Measurements from ENCODE around the gene SLC2A4RG.

SLC2A4RG gene

DNA sequence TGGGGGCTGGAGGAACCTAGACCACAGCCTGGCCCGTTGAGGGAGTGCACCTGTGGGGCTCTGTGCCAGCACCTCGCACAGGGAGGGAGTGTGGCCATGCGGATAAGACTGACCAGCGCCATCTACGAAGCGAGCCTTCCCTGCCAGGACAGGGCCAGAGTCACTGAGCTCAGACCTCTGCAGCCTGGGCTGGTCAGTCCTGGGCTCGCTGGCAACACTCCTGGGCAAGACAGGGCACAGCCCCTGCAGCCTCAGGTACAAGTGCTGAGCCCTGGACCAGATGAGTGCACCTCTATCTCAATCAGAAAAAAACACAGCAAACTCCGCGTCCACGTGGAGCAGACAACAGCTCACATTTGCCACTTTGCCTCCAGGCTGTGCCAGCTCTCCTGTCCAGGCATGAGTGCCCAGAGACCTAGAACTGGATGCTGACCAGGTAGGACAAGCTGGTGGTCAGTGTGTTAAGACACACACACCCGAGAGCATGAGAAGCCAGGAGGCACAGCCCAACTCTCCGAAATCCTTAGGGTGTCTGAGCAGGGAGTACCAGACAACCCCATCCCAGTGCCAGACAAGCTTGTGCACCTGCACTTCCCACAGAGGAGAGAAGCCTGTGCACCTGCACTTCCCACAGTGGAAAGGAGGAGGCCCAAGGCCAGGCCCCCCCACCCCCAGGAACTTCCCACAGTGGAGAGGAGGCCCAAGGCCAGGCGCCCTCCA, 36.7 kb upstream of the SLC2A4RG start:
- Histone ChIP-seq H3K4me1 (ENCODE audit: insufficient read depth, poor library complexity, severe bottlenecking) (peaks cover 28% of the 10 kb centered on the region), H3K9me3 (ENCODE audit: severe bottlenecking) (no peaks in the 10 kb centered on the region), H3K27me3 (ENCODE audit: insufficient read depth, poor library complexity, severe bottlenecking) (no peaks in the 10 kb centered on the region), H3K27ac (ENCODE audit: poor library complexity, severe bottlenecking) (peak overlapping the region; percentile 96), H3K4me3 (ENCODE audit: severe bottlenecking) (no peak overlapping the region), H3K36me3 (ENCODE audit: low read depth) (peaks cover 49% of the 10 kb centered on the region)
- TF ChIP-seq, protein P1, sequence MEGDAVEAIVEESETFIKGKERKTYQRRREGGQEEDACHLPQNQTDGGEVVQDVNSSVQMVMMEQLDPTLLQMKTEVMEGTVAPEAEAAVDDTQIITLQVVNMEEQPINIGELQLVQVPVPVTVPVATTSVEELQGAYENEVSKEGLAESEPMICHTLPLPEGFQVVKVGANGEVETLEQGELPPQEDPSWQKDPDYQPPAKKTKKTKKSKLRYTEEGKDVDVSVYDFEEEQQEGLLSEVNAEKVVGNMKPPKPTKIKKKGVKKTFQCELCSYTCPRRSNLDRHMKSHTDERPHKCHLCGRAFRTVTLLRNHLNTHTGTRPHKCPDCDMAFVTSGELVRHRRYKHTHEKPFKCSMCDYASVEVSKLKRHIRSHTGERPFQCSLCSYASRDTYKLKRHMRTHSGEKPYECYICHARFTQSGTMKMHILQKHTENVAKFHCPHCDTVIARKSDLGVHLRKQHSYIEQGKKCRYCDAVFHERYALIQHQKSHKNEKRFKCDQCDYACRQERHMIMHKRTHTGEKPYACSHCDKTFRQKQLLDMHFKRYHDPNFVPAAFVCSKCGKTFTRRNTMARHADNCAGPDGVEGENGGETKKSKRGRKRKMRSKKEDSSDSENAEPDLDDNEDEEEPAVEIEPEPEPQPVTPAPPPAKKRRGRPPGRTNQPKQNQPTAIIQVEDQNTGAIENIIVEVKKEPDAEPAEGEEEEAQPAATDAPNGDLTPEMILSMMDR (IDR thresholded peaks at IDR 0.05; ENCODE audit: poor library complexity, severe bottlenecking) = no peak
- ATAC-seq (ENCODE audit: low read depth) (no peak), DNase-seq (ENCODE audit: low spot score) (peak; percentile 89)

DNA sequence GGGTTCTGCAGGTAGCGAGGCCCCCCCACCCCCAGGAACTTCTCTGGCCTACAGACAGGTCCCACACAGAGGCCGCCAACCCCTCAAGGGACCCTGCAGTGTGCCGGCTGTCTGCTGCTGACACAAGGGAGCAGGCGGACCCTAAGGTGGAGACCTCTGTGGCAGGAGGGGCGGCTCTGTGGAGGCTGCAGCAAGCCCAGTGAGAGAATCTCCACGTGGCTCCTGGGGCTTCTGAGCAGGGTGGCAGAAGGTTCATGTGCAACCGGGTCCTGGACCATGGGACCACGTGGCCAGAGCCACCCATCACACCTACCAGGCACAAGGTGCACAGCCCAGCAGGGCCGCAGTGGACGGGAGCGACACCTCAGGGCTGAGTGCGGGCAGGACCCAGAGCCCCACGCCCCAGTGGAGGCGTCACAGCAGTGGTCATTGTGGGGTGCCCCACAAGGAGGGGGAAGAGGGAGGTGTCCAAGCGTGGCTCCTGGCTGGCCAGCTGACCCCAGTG, 36.1 kb upstream of the SLC2A4RG start:
- no peak overlapping the region for H3K27ac ChIP-seq (ENCODE audit: poor library complexity, severe bottlenecking)

DNA sequence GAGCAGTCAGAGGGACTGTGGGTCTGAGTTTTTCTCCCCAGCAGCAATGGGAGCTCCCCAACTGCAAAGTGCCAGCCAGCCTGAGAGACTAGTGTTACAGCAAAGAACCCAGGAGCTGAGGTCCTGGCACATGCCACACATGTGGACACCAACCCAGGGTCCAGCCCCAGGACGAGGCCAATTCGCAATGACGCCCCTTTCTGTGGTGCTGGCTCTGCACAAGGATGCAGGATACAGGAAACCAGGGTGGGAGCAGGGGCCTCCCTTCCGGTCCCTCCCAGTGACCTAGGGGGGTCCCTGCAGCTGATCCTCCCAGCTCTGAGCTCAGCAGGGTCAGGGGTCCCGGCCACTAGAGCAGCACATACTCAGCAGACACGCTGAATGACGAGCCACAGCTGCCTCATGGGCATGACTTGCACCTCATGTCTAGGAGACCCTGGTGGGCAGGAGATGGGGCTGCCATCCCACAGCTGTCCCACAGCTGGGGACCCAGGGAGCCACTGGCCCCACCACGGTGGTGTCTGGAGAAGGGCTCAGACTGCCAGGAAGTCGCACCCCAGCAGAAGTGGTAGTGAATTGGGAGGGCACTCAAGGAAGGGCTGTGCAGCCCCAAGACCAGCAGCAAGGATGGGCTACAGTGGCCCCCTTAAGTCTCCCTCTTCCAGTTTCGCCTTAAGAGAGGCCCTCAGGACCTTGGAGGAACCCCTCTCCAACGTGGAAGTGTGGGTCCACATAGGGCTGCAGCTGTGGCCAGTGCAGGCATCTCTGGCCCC, 35.4 kb upstream of the SLC2A4RG start:
- no peak for ATAC-seq (ENCODE audit: low read depth)

More for the DNA sequence above, 36.1 kb upstream of the SLC2A4RG start:
- no peaks in the 10 kb centered on the region for H3K27me3 ChIP-seq (ENCODE audit: insufficient read depth, poor library complexity, severe bottlenecking)
- ATAC-seq (ENCODE audit: low read depth) (no peak), DNase-seq (ENCODE audit: low spot score) (peak; percentile 85)
- TF ChIP-seq, protein P1 (IDR thresholded peaks at IDR 0.05; ENCODE audit: poor library complexity, severe bottlenecking) = no peak
- H3K9me3 ChIP-seq (ENCODE audit: severe bottlenecking) = no peaks in the 10 kb centered on the region
- peaks cover 22% of the 10 kb centered on the region for H3K4me1 ChIP-seq (ENCODE audit: insufficient read depth, poor library complexity, severe bottlenecking)
- peaks cover 43% of the 10 kb centered on the region for H3K36me3 ChIP-seq (ENCODE audit: low read depth)
- no peak overlapping the region for H3K4me3 ChIP-seq (ENCODE audit: severe bottlenecking)

DNA sequence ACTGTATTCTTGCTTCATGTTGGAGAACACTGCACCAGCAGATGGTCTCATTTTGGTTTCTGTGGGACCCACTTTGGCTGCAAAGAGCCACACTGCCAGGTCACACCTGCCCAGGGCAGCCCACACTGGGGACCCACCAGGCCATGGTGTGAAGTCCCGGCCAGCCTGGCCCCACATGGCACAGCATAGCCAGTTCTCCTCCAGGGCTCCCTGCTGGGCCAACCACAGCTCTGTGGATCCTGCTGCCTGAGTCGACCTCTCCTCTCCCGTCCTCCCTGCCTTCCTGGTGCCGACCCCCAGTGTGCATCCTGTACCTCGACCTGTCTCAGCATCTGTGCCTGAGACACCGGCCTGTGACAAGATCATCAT, 34.8 kb upstream of the SLC2A4RG start:
- Histone ChIP-seq H3K4me1 (ENCODE audit: insufficient read depth, poor library complexity, severe bottlenecking) (peaks cover 14% of the 10 kb centered on the region), H3K27me3 (ENCODE audit: insufficient read depth, poor library complexity, severe bottlenecking) (no peaks in the 10 kb centered on the region), H3K9me3 (ENCODE audit: severe bottlenecking) (no peaks in the 10 kb centered on the region), H3K27ac (ENCODE audit: poor library complexity, severe bottlenecking) (no peak overlapping the region), H3K4me3 (ENCODE audit: severe bottlenecking) (no peak overlapping the region), H3K36me3 (ENCODE audit: low read depth) (peaks cover 47% of the 10 kb centered on the region)
- TF ChIP-seq, protein P1 (IDR thresholded peaks at IDR 0.05; ENCODE audit: poor library complexity, severe bottlenecking) = no peak
- ATAC-seq (ENCODE audit: low read depth) = no peak
- peak; percentile 86 for DNase-seq (ENCODE audit: low spot score)

More for the DNA sequence above, 35.4 kb upstream of the SLC2A4RG start:
- no peak overlapping the region for H3K4me3 ChIP-seq (ENCODE audit: severe bottlenecking)
- peaks cover 46% of the 10 kb centered on the region for H3K36me3 ChIP-seq (ENCODE audit: low read depth)
- no peak overlapping the region for H3K27ac ChIP-seq (ENCODE audit: poor library complexity, severe bottlenecking)
- peak; percentile 86 for DNase-seq (ENCODE audit: low spot score)
- no peaks in the 10 kb centered on the region for H3K27me3 ChIP-seq (ENCODE audit: insufficient read depth, poor library complexity, severe bottlenecking)
- TF ChIP-seq, protein P1 (IDR thresholded peaks at IDR 0.05; ENCODE audit: poor library complexity, severe bottlenecking) = no peak
- H3K9me3 ChIP-seq (ENCODE audit: severe bottlenecking) = no peaks in the 10 kb centered on the region
- peaks cover 19% of the 10 kb centered on the region for H3K4me1 ChIP-seq (ENCODE audit: insufficient read depth, poor library complexity, severe bottlenecking)

Measured in RWPE2 (cell line).